ENCODE measurements around the gene ARAP1. TPM values are rescaled to one million over a fixed set of nuclear protein-coding genes. Genes with fewer than 3 reads are reported as not detected.

Gene ARAP1
- total RNA-seq, 1 donor from 2014 or later = 139 TPM

DNA sequence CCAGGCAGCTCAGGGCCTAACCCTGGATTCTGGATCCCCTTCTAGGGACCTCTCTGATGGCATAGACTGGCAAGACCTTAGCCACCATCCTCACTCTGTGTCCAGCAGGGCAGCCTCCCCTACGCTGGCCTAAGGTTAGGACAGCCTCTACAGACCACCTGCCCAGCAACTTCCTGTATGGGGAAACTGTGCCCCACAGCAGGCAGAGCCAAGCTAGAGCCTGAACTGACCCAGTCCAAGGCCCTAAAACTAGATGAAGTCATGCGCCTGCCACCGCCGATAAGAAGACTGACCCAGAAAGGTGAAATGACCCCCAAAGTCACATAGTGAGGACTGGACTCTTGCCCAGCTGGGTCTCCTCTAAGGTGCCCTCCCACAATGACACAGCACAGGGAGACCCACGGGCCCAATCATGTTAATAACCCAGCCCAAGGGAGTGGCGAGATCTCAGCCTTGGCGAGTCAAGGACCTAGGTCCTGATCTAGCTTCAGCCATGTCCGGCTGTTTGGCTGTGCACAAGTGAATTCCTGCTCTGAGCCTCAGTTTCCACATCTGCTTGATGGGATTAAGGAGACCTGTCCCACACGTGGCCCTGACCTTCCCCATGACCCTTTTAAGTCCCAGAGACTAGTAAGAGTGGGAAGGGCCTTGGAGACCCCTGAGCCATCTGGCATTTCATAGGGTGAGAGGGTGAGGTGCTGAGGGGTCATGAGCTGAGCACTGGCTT, 24.1 kb upstream of the ARAP1 start:
- CTCF ChIA-PET = no interaction called here
- DNase-seq = no peak
- no peak for ATAC-seq (ENCODE audit: low read depth)
- peaks cover 24% of the 10 kb centered on the region for H3K4me1 Mint-ChIP-seq
- H3K27me3 Mint-ChIP-seq = no peaks in the 10 kb centered on the region
- H3K9me3 Mint-ChIP-seq = no peaks in the 10 kb centered on the region
- POLR2A ChIA-PET = interaction anchor here (0.6 kb wide), 1 partner anchor 722 kb away, joined by 3 read pairs; no protein-coding TSS in a partner anchor
- no peak overlapping the region for H3K4me3 Mint-ChIP-seq
- H3K27ac Mint-ChIP-seq = no peak overlapping the region
- no peak for TF ChIP-seq CTCF (IDR thresholded peaks at IDR 0.05)
- H3K36me3 Mint-ChIP-seq (ENCODE audit: low read depth) = peaks cover 4% of the 10 kb centered on the region
- intact Hi-C loops (cut with micrococcal nuclease) = no loop called here

DNA sequence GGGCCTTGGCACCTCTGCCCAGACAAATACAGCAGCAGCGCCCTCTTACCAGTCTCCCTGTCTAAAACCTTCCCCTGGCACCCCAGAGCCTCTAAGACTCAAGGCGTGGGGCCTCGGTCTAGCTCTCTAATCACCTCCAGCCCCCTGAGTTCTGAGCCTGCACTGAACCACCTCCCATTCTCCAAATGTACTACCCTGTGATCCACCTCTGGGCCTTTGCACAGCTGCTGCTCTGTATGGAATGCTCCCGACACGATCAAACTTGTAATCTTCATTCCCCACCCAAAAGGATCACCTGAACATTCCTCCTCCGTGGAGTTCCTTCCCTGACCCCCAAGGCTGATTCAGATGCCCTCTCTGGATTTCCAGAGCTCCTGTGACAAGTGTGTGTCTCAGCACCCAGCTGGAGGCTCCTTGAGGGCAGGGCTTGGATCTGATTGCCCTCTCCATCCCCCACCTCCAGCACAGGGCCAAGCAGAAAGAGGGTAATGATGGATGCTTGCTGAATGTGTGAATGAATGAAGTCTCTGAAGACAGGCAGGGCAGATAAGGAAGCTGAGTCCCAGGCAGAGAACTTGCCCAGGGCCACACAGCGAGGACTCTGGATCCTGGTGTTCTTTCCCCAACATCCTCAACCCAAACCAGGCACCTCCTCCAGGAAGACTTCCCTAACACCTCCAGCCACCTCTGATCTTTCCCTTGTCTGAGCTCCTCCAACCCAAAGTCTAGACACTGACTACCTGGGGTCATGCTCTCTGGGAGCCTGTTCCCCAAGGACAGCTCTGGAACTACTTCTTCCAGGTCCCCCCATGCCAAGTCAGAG, 23.3 kb upstream of the ARAP1 start:
- ChIA-PET CTCF (no interaction called here), POLR2A (interaction anchor here (0.6 kb wide), 1 partner anchor 723 kb away, joined by 3 read pairs; no protein-coding TSS in a partner anchor)
- Mint-ChIP-seq H3K27ac (peak overlapping the region; percentile 21), H3K4me1 (peaks cover 19% of the 10 kb centered on the region), H3K4me3 (no peak overlapping the region), H3K36me3 (ENCODE audit: low read depth) (peaks cover 6% of the 10 kb centered on the region), H3K9me3 (no peaks in the 10 kb centered on the region), H3K27me3 (no peaks in the 10 kb centered on the region)
- no peak for TF ChIP-seq CTCF (IDR thresholded peaks at IDR 0.05)
- intact Hi-C loops (cut with micrococcal nuclease) = no loop called here
- no peak for DNase-seq
- no peak for ATAC-seq (ENCODE audit: low read depth)

- CTCF ChIA-PET = interaction anchor here (0.6 kb wide), 1 partner anchor 49 kb away, joined by 4 read pairs; no protein-coding TSS in a partner anchor
- no peaks in the 10 kb centered on the region for H3K27me3 Mint-ChIP-seq
- no peak for TF ChIP-seq CTCF (IDR thresholded peaks at IDR 0.05)
These were observed 22.3 kb upstream of the ARAP1 start for GRCh38 chr11:72774499-72774898.

DNA sequence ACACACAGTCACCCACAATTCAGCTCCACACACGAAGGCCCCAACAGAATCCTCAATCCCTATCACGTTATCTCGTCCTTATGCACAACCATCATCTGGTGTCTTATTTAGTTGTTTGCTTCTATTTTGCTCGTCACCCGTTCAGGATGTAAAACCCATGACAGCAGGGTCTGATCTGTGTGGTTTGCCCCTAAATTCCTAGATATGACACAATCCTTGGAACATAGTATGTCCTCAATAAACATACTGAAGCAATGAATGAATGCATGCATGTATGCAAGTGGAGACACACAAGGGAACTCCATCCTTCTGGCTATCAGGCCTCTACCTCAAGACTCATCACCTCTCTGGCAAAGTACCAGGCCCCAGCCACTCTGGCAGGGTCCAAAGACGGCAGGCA, 21.5 kb upstream of the ARAP1 start:
- no peak overlapping the region for H3K4me3 Mint-ChIP-seq
- DNase-seq = no peak
- peaks cover 6% of the 10 kb centered on the region for H3K36me3 Mint-ChIP-seq (ENCODE audit: low read depth)
- no peaks in the 10 kb centered on the region for H3K9me3 Mint-ChIP-seq
- CTCF ChIA-PET = no interaction called here
- H3K27ac Mint-ChIP-seq = no peak overlapping the region
- ATAC-seq (ENCODE audit: low read depth) = no peak
- no peak for TF ChIP-seq CTCF (IDR thresholded peaks at IDR 0.05)
- POLR2A ChIA-PET = no interaction called here
- intact Hi-C loops (cut with micrococcal nuclease) = no loop called here
- H3K4me1 Mint-ChIP-seq = peaks cover 6% of the 10 kb centered on the region
- no peaks in the 10 kb centered on the region for H3K27me3 Mint-ChIP-seq

More at GRCh38 chr11:72774499-72774898, 22.3 kb upstream of the ARAP1 start:
- H3K4me1 Mint-ChIP-seq = peaks cover 10% of the 10 kb centered on the region
- intact Hi-C loops (cut with micrococcal nuclease) = no loop called here
- H3K9me3 Mint-ChIP-seq = no peaks in the 10 kb centered on the region
- no peak for ATAC-seq (ENCODE audit: low read depth)
- DNase-seq = no peak
- H3K36me3 Mint-ChIP-seq (ENCODE audit: low read depth) = peaks cover 6% of the 10 kb centered on the region
- H3K27ac Mint-ChIP-seq = no peak overlapping the region
- POLR2A ChIA-PET = no interaction called here
- no peak overlapping the region for H3K4me3 Mint-ChIP-seq

DNA sequence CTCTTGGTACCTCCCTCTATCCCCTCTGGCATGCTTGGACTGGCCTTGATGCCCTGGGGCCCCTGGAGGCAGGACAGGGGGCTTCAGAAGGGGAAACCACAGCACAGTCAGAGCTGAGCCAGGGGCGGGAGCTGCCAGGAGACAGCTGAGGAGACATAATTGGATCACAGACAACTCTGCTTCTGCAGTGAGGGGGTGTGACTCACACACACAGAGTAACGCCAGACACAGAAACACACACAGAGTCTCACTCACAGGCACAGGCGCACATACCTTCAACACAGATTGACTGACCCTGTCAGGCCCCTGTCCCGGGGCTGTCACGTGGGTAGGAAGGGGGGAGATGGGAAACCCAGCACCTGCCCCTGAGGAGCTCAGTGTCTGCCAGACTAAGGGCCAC, 21.1 kb upstream of the ARAP1 start:
- DNase-seq (no peak), ATAC-seq (ENCODE audit: low read depth) (no peak)
- ChIA-PET CTCF (no interaction called here), POLR2A (no interaction called here)
- Mint-ChIP-seq H3K36me3 (ENCODE audit: low read depth) (peaks cover 6% of the 10 kb centered on the region), H3K4me1 (peaks cover 6% of the 10 kb centered on the region), H3K4me3 (no peak overlapping the region), H3K9me3 (no peaks in the 10 kb centered on the region), H3K27ac (no peak overlapping the region), H3K27me3 (no peaks in the 10 kb centered on the region)
- intact Hi-C loops (cut with micrococcal nuclease) = no loop called here
- no peak for TF ChIP-seq CTCF (IDR thresholded peaks at IDR 0.05)
